Measurements from ENCODE around the gene HNRNPCL1.
"Not testable (repeated sequence)": the region's sequence is repeated elsewhere in the genome, so short reads cannot be mapped to it uniquely, and the experiment has no call there.

HNRNPCL1 gene

GRCh38 chr1:12848620-12849019, at the start of gene HNRNPCL1:
HNRNPCL1 (minus strand) TSS chr1:12848720; CDS start chr1:12848289, 431 bp downstream.
- not testable (repeated sequence) for DNase-seq (ENCODE audit: low read depth in 1 of 2, low spot score in 1 of 2)

GRCh38 chr1:12898170-12898569, 49.6 kb upstream of the HNRNPCL1 start, which contains the start of gene PRAMEF10:
PRAMEF10 (minus strand) TSS chr1:12898270; CDS start chr1:12895847, 2,423 bp downstream.
- DNase-seq (ENCODE audit: low read depth in 1 of 2, low spot score in 1 of 2): not testable (repeated sequence)

DNA sequence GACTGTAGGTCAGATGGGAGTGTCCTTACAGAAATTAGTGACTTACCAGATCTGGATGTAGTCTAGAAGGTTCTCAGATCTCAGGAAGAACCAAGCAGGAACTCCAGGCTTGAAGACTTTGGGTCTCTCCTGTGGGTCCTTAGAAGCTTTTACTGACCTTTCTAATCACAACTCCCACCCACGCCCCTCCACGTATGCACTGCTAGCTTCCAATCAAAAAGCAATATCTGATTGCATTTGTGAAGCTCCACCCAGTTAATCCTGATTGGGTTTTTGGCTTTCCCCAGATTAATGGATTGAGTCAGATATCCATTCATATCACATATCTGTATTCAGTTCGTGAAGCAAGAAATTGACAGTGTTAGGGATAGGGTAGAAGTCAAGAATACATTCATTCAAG, 37.6 kb upstream of the HNRNPCL1 start, which contains the start of gene PRAMEF4:
TSS of gene PRAMEF4 (minus strand) at position 101 of the 400 bp plus-strand sequence. CDS start 2,807 bp downstream, outside the sequence.
- not testable (repeated sequence) for DNase-seq (ENCODE audit: low read depth in 1 of 2, low spot score in 1 of 2)

GRCh38 chr1:12878453-12878852, 29.9 kb upstream of the HNRNPCL1 start:
- not testable (repeated sequence) for DNase-seq (ENCODE audit: low read depth in 1 of 2, low spot score in 1 of 2)

- not testable (repeated sequence) for DNase-seq (ENCODE audit: low read depth in 1 of 2, low spot score in 1 of 2)
These were observed 14.8 kb upstream of the HNRNPCL1 start for GRCh38 chr1:12863131-12863880.

DNA sequence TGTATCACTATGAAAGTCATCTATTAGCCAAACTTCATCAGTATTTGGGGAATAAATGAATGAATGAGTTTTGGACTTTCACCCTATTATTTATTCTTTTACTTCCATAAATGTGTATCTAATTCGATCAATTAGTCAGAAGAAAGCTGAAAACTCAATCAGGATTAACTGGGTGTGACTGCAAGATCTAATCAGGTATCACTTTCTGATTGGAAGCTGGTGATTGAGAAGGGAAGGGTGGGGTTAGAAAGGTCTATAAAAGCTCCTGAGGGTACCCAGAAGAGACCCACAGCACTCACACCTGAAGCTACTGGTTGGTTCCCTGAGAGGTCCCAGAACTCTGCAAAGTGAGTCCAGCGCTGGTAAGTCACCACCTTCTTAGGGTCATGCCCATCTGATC, 8.3 kb upstream of the HNRNPCL1 start, which contains the start of gene PRAMEF2:
TSS of gene PRAMEF2 (plus strand) at position 301 of the 400 bp plus-strand sequence. CDS start 1,924 bp downstream, outside the sequence.
- not testable (repeated sequence) for DNase-seq (ENCODE audit: low read depth in 1 of 2, low spot score in 1 of 2)

- no peak for DNase-seq (ENCODE audit: low read depth in 1 of 2, low spot score in 1 of 2)
These were observed 3.3 kb upstream of the HNRNPCL1 start for GRCh38 chr1:12851779-12852178.

- DNase-seq (ENCODE audit: low read depth in 1 of 2, low spot score in 1 of 2): not testable (repeated sequence)
These were observed 15.3 kb downstream of the HNRNPCL1 start for GRCh38 chr1:12833251-12833650.

DNA sequence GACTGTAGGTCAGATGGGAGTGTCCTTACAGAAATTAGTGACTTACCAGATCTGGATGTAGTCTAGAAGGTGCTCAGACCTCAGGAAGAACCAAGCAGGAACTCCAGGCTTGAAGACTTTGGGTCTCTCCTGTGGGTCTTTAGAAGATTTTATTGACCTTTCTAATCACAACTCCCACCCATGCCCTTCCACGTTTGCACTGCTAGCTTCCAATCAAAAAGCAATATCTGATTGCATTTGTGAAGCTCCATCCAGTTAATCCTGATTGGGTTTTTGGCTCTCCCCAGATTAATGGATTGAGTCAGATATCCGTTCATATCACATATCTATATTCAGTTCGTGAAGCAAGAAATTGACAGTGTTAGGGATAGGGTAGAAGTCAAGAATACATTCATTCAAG, 17.2 kb downstream of the HNRNPCL1 start, which contains the start of gene PRAMEF11:
TSS of gene PRAMEF11 (minus strand) at position 101 of the 400 bp plus-strand sequence. CDS start 2,621 bp downstream, outside the sequence.
- DNase-seq (ENCODE audit: low read depth in 1 of 2, low spot score in 1 of 2): not testable (repeated sequence)

- DNase-seq (ENCODE audit: low read depth in 1 of 2, low spot score in 1 of 2): not testable (repeated sequence)
These were observed 29.5 kb downstream of the HNRNPCL1 start for GRCh38 chr1:12819061-12819460.

DNA sequence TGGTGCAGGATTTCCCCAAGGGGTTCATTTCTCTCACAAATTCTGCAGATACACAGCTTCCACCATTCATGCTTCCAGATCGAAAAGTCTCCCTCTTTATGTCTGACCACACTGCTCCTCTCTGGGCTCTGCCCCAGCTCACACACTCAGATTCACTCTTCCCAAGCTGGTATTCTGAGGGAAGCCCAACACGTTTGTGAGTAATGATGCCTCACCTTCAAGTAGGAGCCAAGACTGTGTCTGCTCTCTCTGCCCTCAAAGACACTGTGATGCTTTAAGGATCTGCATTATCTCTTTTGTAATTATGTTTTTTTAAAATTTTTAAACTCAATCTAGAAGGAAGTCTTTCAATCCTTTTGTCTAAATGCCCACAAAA, 37.1 kb downstream of the HNRNPCL1 start:
- DNase-seq (ENCODE audit: low read depth in 1 of 2, low spot score in 1 of 2): no peak

DNA sequence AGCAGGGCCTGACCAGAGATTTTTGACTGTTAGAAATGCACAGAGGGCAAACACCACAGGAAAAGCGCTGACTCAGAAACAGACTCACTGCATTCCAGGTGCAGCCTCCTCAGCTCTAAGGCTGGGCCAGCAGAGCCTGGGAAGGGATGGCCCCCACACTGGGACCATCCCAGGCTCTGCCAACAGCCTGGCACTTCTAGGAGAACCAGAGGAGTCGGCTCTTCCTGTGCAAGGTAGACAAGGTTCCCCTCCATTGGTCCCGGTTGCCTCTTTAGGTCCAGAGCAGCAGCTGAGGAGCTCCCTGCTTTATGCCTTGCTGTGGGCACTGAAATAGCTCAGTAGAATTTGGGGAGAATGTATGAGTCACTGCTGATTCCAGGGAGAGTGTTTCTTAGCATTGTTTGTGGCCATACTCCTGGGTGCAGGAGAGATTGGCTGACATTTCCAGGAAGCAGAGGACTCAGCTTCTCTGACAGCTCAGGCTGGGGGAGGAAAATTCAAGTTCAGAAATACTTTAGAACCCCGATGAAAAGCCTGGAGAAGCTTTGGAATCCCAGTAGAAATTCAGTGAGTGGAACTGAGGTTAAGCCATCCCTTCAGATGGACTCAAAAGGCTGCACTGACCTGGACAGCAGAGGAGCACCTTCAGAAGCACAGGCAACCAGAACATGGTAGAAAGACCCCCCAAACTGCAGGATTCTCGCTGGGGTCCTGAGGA, 37.7 kb downstream of the HNRNPCL1 start:
- DNase-seq (ENCODE audit: low read depth in 1 of 2, low spot score in 1 of 2): no peak

DNA sequence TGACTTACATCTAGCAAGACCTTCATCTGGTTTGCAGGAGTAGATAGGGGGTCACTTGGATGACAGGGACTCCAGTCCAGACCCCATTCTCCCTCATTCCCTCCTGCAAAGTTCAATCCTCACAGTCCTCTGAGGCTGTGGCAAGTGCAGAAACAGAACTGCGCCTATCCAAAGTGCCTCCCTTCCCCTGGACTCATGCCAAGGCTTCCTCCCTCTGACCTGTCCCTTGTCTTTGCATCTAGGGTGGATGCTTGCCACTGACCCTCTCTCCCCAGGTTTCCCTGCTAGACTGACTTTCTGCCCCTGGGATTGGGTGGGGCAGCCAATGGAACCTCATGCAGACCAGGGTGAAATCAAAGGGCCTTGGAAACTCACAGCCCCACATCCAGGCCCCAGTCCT, 38.6 kb downstream of the HNRNPCL1 start:
- DNase-seq (ENCODE audit: low read depth in 1 of 2, low spot score in 1 of 2): no peak

- no peak for DNase-seq (ENCODE audit: low read depth in 1 of 2, low spot score in 1 of 2)
These were observed 48.8 kb downstream of the HNRNPCL1 start for GRCh38 chr1:12799730-12800129.

- DNase-seq (ENCODE audit: low read depth in 1 of 2, low spot score in 1 of 2): no peak
These were observed 49.6 kb downstream of the HNRNPCL1 start for GRCh38 chr1:12798911-12799310.
